ENCODE data around the gene PCDH10.
A peak's percentile ranks its signal among the peaks of the same experiment; 100 is the strongest.

The PCDH10 gene

GRCh38 chr4:133149932-133150471 lies 908 bp downstream of the PCDH10 start:
- peak; percentile 41 for DNase-seq (ENCODE audit: low read depth)
- H3K4me3 ChIP-seq (replicated peaks; ENCODE audit: low read depth, low read length), result peak overlapping the region; percentile 70
- TF ChIP-seq, protein P1, sequence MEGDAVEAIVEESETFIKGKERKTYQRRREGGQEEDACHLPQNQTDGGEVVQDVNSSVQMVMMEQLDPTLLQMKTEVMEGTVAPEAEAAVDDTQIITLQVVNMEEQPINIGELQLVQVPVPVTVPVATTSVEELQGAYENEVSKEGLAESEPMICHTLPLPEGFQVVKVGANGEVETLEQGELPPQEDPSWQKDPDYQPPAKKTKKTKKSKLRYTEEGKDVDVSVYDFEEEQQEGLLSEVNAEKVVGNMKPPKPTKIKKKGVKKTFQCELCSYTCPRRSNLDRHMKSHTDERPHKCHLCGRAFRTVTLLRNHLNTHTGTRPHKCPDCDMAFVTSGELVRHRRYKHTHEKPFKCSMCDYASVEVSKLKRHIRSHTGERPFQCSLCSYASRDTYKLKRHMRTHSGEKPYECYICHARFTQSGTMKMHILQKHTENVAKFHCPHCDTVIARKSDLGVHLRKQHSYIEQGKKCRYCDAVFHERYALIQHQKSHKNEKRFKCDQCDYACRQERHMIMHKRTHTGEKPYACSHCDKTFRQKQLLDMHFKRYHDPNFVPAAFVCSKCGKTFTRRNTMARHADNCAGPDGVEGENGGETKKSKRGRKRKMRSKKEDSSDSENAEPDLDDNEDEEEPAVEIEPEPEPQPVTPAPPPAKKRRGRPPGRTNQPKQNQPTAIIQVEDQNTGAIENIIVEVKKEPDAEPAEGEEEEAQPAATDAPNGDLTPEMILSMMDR (IDR thresholded peaks at IDR 0.05; ENCODE audit: low read length, missing control alignments), result no peak

GRCh38 chr4:133150486-133151340 lies 1.6 kb downstream of the PCDH10 start:
- TF ChIP-seq, protein P1 (IDR thresholded peaks at IDR 0.05; ENCODE audit: low read length, missing control alignments), result no peak
- DNase-seq (ENCODE audit: low read depth), result peak; percentile 39
- peak overlapping the region; percentile 70 for H3K4me3 ChIP-seq (replicated peaks; ENCODE audit: low read depth, low read length)

DNA sequence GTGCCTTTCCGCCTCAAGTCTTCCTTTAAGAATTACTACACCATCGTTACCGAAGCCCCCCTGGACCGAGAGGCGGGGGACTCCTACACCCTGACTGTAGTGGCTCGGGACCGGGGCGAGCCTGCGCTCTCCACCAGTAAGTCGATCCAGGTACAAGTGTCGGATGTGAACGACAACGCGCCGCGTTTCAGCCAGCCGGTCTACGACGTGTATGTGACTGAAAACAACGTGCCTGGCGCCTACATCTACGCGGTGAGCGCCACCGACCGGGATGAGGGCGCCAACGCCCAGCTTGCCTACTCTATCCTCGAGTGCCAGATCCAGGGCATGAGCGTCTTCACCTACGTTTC lies 2.2 kb downstream of the PCDH10 start:
- DNase-seq (ENCODE audit: low read depth), result peak; percentile 31
- TF ChIP-seq, protein P1 (IDR thresholded peaks at IDR 0.05; ENCODE audit: low read length, missing control alignments), result no peak
- peak overlapping the region; percentile 70 for H3K4me3 ChIP-seq (replicated peaks; ENCODE audit: low read depth, low read length)

- H3K4me3 ChIP-seq (replicated peaks; ENCODE audit: low read depth, low read length), result peak overlapping the region; percentile 70
Observed at GRCh38 chr4:133151691-133152329, 2.7 kb downstream of the PCDH10 start.

GRCh38 chr4:133152330-133152821 lies 3.3 kb downstream of the PCDH10 start:
- peak; percentile 31 for DNase-seq (ENCODE audit: low read depth)
- peak overlapping the region; percentile 70 for H3K4me3 ChIP-seq (replicated peaks; ENCODE audit: low read depth, low read length)
- TF ChIP-seq, protein P1 (IDR thresholded peaks at IDR 0.05; ENCODE audit: low read length, missing control alignments), result no peak

More at GRCh38 chr4:133151691-133152329, 2.7 kb downstream of the PCDH10 start:
- TF ChIP-seq, protein P1 (IDR thresholded peaks at IDR 0.05; ENCODE audit: low read length, missing control alignments), result no peak
- DNase-seq (ENCODE audit: low read depth), result peak; percentile 52

DNA sequence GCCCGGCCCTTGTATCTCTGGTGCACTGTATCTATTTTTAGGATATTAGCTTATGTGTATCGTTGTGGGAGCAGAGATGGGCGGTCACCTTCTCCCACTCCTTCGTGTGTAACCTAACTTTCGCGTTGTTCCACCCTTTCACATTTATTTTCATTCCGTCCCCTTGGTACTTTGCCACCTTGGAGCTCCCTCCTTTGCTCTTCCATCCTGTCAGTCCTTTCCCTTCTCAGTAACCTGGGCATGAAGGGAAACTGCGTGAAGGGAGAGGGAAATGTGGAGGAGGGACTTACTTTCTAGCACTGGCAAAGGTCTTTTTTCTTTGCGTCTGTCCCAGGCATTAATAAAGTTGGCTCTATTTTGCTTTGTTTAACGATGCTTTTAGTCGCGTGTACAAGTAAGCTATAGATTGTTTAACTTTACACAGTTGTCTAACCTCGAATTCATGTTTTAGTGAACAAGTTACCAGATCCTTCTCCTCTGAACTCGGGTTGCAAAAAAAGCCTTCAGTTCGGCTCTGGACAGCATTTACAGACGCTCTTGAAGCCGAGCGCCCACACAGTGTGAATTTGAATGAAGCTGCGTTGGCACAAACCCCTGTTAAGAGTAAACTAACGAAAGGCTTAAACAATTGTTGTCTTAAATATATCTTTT lies 3.9 kb downstream of the PCDH10 start:
- peak; percentile 38 for DNase-seq (ENCODE audit: low read depth)
- TF ChIP-seq, protein P1 (IDR thresholded peaks at IDR 0.05; ENCODE audit: low read length, missing control alignments), result no peak
- peak overlapping the region; percentile 70 for H3K4me3 ChIP-seq (replicated peaks; ENCODE audit: low read depth, low read length)

Data from fibroblast of pulmonary artery (primary cell).